ENCODE results near the gene PRC1.
"Not testable (repeated sequence)": the region's sequence is repeated elsewhere in the genome, so short reads cannot be mapped to it uniquely, and the experiment has no call there.

DNA sequence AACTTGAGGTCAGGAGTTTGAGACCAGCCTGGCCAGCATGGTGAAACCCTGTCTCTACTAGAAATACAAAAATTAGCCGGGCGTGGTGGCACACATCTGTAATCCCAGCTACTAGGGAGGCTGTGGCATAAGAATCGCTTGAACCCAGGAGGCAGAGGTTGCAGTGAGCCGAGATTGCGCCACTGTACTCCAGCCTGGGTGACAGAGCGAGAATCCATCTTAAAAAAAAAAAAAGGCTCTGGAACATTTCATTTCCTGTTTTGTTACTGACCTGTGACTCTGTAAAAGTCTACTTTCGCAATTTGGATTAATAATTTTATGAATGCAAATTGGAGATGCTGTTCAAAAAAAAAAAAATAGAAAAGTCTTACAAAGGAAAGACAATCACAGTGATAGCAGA is 66.2 kb downstream of the PRC1 start:
- TF ChIP-seq, protein P1, sequence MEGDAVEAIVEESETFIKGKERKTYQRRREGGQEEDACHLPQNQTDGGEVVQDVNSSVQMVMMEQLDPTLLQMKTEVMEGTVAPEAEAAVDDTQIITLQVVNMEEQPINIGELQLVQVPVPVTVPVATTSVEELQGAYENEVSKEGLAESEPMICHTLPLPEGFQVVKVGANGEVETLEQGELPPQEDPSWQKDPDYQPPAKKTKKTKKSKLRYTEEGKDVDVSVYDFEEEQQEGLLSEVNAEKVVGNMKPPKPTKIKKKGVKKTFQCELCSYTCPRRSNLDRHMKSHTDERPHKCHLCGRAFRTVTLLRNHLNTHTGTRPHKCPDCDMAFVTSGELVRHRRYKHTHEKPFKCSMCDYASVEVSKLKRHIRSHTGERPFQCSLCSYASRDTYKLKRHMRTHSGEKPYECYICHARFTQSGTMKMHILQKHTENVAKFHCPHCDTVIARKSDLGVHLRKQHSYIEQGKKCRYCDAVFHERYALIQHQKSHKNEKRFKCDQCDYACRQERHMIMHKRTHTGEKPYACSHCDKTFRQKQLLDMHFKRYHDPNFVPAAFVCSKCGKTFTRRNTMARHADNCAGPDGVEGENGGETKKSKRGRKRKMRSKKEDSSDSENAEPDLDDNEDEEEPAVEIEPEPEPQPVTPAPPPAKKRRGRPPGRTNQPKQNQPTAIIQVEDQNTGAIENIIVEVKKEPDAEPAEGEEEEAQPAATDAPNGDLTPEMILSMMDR (IDR thresholded peaks at IDR 0.05), result not testable (repeated sequence)
- TF ChIP-seq POLR2AphosphoS5 (IDR thresholded peaks at IDR 0.05); POLR2A (IDR thresholded peaks at IDR 0.05; ENCODE audit: low read depth); EP300 (IDR thresholded peaks at IDR 0.05): not testable (repeated sequence)
